GM20000 (cell line): ENCODE data around the gene TJP3.

Experiments used
- DNase-seq: peaks from one replicate; pipeline ENCODE4 v3.0.0; 2012; ENCODE audit warnings: low spot score
- TF ChIP-seq, protein P1 (sequence below): IDR thresholded peaks from 2 replicates; pipeline ENCODE4 v1.5.1; 2012; ENCODE audit warnings: mild to moderate bottlenecking, control low read depth; ENCODE audit errors: extremely low read depth, missing control alignments

Gene TJP3

DNA sequence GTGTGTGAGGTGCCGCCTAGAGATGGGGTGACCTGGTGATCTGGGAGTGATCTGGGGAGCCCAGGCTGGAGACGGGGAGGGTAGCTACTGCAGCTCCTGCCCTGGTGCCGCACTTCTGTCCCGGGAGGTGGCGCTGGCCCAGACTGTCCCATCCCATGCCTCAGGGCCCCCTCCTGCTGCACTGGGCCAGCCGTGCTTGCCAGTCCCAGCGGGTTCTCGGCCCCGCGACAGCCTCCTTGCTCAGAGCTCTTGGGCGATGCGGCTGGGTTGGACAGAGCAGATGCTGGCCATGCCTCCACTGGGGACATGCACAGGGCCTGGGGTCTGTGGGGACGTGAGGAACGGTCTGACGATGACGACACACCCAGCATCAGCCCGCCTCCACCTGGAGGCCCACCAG lies 61.3 kb downstream of the TJP3 start:
- TF ChIP-seq, protein P1, sequence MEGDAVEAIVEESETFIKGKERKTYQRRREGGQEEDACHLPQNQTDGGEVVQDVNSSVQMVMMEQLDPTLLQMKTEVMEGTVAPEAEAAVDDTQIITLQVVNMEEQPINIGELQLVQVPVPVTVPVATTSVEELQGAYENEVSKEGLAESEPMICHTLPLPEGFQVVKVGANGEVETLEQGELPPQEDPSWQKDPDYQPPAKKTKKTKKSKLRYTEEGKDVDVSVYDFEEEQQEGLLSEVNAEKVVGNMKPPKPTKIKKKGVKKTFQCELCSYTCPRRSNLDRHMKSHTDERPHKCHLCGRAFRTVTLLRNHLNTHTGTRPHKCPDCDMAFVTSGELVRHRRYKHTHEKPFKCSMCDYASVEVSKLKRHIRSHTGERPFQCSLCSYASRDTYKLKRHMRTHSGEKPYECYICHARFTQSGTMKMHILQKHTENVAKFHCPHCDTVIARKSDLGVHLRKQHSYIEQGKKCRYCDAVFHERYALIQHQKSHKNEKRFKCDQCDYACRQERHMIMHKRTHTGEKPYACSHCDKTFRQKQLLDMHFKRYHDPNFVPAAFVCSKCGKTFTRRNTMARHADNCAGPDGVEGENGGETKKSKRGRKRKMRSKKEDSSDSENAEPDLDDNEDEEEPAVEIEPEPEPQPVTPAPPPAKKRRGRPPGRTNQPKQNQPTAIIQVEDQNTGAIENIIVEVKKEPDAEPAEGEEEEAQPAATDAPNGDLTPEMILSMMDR: no peak
- no peak for DNase-seq

DNA sequence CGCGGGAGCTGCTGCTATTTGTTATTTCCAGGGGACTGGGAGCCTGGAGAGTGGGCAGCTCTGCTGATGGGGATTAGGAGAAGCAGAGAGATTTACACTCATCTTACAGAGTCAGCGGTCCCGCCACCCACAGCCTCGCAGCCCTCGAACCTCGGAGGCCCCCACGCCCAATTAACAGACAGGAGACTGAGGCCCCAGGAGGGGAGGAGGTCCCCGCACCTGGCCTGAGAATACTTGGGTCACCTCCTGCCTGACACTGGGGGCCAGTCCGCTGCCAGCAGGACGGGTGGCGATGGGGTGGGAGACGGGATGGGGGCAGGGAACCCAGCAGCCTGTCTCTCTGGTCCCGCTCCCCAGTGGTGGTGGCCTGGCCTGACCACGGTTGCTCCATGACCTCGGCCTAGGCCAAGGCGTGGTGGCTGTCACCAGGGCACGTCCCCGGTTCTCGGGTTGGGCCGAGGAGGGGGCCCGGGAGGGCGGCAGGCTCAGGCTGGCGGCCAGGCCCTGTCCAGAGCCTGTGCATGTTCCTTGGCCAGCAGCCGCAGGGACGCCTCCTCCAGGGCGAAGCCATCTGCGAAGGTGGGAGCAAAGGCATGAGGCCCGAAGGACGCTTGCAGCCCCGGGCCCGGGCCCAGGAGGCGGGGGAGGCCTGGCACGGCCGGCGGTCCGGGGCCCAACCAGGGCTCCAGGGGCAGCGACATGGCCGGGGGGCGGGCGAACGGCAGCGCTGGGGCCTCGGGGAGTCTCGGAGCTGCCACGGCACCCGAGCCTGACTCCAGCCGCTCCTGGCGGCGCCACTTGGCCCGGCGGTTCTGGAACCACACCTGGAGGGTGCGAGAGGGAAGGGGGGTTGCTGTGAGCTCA lies 62.2 kb downstream of the TJP3 start:
- no peak for DNase-seq
- TF ChIP-seq, protein P1: no peak

DNA sequence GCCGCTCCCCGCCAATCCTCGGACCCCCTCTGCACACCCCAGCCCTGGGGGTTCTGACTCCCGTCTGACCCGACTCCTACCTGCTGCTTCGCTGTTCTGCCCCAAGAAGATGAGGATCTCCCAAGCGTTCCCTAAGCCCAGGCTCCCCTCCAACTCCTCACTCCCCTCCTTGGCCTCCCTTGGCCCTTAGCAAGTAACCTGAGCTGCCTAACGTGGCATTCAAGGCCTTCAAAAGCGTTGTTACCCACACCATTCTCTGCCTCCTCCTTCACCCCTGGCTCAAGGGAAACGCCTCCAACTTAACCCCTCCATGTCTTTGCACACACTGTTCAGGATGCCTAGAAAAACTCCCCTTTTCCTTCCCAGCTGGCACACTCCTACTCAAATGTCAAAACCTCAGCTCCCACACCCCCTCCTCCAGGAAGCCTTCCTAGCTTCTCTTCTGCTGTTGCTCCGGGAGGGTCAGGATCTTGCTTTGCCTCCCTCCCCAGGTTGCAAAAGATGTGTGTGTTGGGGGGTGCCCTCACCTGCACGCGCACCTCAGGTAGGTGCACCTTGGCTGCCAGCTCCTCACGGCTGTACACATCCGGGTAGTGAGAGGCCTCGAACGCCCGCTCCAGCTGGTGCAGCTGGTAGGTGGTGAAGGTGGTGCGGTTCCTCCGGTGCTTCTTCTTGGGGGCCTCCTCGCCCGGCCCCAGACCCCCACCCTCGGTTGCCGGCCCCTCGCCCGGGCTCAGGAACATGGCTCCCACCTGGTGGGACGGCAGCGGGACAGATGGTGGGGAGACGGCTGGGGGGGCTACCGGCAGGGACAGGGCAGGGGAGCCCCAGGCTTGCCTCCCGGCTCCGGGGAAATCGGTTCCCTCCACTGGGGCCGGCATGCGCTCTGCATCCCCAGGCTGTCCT lies 63.1 kb downstream of the TJP3 start:
- DNase-seq: no peak
- TF ChIP-seq, protein P1: no peak

DNA sequence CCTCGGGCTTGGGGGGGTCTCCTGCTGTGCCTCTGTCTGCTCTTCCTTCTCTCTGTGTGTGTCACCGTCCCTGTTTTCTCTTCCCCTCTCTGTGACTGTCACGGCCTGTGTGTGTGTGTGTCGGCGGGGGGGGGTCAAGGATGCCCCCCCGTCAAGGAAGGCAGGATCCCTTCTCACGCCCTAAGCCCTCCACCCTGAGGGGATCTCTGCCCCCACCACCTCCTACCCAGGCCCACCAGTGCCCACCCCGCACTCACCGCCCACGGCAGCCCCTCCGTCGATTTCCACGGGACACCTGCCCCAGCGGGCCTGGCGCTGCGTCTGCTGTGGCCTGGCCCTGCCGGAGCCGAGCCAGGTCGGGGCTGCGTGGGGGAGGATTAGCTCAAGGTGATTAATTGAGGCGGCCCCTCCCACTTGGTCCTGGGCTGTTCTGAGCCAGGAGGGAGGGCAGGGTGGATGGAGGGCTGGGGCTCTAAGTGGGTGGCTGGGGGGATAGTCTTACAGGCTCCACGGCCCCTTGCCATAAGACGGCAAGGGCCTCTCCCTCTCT lies 63.8 kb downstream of the TJP3 start, which contains the start of gene RAX2:
Gene RAX2 (minus strand): TSS at position 323 of the 550 bp plus-strand sequence. CDS start 486 bp downstream, outside the sequence.
- TF ChIP-seq, protein P1: no peak

GRCh38 chr19:3773814-3774515 lies 65.8 kb downstream of the TJP3 start:
- TF ChIP-seq, protein P1: no peak
- DNase-seq: no peak

More for the DNA sequence above, 63.8 kb downstream of the TJP3 start, which contains the start of gene RAX2:
- DNase-seq: no peak

DNA sequence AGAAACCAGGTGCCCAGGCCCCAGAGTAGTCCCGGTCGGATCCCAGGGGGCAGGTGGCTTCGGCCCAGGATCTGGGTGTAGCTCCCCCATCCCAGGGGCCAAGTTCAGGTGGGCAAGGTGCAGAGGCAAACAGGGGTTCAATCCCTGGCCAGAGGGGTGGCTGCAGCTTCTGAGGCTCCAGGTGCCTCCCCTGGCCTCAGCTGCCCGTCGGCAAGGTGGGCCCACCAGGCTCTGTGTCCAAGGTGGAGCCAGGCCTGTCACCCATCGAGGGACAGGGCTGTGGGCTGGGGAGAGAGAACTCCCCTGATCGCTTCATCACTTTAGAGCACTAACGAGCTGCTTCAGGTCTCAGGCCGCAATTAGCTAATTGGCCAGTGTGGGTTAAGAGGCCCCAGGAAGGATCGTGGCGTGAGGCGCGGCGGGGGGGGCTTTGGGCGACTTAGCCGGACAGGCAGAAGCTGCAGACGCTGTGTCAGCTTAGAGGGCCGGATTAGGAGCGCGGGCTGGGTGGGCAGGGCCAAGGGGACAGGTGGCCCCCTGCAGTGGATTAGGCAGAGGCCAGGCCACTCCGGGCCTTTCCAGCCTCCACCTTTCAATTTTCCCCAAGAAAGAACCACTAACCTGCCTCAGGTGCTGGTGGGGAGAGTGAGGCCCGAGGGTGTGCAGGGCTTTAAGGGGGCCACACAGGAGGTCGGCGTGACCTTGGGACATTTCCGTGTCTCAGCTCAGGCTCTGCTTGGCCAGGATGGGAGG lies 66.6 kb downstream of the TJP3 start:
- no peak for DNase-seq
- TF ChIP-seq, protein P1: no peak
